ENCODE results near the gene COL11A2. TPM values are rescaled to one million over a fixed set of nuclear protein-coding genes. Genes with fewer than 3 reads are reported as not detected.

The COL11A2 gene
- total RNA-seq, 1 donor from 2014 or later = 0.96 TPM

DNA sequence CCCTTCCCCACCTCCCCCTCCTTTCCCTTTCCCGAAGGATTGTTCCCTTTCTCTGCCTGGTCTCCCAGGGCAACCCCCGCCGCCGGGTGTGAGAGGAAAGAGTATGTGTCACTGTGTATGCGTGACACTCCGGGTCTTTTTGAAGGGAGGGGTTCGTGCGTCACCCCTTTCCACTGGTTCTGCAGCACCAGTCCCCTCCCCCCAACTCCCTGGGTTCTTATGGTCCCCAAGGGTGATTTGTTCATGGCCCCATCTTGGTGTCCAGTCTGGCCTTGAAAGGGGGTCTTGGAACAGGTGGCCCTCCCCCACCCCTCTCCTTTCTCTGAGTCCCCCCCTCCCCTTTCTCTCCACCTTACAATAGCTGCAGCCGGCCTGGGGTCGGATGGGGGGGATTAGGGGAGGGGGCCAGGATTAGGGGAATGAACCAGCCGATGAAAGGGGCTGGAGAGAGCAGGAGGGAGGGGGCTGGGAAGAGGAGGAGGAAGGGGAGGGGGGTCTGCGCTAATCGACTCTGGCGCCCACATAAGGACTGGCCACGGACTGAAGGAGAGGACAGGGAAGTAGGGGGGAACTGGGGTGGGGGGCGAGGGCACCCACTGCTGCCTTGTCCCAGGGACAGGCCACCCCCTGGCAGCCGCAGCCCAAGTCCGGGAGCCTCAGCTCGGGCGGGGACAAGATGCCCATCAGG is 14.7 kb upstream of the COL11A2 start:
- DNase-seq (ENCODE audit: low read depth) = peak; percentile 17

DNA sequence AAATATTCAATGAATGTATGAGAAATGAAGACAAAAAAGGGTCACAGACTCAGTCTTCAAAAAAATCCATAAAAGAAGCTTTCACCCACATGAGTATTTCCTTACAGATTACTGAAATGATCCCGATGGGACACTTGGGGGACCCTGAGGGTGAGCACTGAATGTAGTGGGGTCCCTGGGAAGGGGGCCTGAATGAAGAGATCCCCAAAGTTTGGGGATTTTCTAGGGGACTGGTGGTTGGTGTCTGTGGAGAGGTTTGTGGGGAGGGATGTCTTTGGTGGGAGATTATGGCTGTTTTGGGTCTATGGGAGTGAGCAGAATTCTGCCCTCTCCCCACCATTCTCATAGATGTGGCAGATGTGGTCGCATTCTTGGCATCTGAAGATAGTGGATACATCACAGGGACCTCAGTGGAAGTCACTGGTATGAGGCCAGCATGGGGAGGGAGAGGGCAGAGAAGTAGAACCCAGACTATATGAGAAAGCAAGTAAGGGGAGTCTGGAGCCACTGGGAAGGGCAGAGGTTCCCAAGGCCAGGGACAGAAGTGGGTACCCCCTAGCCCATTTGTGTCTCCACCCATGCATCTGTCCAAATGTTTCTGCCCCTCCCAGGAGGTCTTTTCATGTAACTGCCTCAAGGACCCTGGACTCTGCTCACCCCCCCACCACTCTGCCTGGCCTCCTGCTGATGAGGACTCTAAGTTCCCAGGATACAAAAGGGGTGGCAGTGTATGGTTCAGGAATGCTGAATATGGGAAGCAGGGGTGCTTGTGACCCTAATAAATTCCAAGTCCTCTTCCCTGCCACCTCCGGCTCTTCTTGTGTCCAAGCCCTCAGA is 14.0 kb upstream of the COL11A2 start:
- DNase-seq (ENCODE audit: low read depth) = peak; percentile 21

DNA sequence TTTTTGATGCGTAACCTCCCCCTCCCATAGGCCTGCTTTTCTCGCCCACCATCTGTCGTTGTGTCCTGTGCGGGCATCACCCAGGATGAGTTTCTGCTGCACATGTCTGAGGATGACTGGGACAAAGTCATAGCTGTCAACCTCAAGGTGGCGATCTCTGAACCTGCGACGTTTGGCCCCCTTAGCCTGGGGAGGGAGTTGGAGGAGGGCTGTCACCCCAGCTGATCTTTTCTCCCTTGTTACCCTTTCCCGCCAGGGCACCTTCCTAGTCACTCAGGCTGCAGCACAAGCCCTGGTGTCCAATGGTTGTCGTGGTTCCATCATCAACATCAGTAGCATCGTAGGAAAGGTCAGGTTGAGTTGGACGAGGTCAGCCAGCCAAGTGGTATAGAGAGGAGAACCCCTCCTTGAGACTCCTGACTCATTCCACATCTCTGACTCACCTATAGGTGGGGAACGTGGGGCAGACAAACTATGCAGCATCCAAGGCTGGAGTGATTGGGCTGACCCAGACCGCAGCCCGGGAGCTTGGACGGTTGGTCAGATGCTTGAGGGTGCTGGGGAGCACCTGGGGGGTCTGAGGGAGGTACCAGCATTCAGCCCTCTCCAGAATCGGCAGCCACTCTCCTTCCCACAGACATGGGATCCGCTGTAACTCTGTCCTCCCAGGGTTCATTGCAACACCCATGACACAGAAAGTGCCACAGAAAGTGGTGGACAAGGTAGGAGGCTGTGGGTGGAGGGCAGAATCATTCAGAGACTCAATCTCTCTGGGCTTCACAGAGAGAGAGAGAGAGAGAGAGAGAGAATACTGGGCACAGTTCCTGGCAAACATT is 13.1 kb upstream of the COL11A2 start:
- DNase-seq (ENCODE audit: low read depth) = peak; percentile 20

DNA sequence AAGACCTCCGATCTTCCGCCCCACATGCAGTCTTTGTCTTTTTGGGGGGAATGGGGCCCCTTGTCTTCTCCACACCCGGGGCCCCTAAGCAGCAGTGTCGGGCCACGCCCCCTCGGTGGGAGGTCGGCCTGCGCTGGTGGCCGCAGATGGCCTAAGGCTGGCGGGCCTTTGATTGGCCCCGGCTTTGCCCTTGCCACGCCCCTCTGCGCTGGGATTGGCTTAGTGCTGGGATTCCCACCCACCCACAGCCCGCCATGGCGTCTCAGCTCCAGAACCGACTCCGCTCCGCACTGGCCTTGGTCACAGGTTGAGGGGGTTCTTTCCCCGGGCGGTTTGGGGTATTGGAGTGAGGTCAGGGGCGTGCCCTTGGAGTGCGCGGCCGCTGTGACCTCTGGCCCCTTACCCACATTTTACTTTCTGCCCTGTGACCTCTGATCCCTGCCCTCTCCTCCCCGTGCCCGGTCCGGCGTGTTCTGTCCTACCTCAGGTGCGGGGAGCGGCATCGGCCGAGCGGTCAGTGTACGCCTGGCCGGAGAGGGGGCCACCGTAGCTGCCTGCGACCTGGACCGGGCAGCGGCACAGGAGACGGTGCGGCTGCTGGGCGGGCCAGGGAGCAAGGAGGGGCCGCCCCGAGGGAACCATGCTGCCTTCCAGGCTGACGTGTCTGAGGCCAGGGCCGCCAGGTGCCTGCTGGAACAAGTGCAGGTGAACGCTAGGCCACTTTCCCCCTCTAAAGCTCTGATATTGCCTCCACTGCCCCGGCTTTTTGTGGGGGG is 12.3 kb upstream of the COL11A2 start, which contains the start of gene HSD17B8:
Gene HSD17B8, plus strand, starts transcription at position 241 of the 776 bp plus-strand sequence. Its CDS starts 14 bp downstream, at position 255.
- DNase-seq (ENCODE audit: low read depth) = peak; percentile 93

DNA sequence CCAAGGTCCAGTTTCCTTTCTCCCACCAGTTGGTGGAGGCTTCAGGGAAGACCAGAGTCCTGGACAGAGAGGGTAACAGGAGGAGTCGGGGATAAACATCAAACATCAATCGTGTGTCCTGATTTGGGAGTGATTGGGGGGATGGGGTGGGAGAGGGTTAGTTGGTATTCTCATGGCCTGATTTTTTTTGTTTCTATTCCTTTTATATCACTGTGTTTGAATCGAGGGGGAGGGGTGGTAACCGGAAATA is 11.8 kb upstream of the COL11A2 start:
- no peak for DNase-seq (ENCODE audit: low read depth)

DNA sequence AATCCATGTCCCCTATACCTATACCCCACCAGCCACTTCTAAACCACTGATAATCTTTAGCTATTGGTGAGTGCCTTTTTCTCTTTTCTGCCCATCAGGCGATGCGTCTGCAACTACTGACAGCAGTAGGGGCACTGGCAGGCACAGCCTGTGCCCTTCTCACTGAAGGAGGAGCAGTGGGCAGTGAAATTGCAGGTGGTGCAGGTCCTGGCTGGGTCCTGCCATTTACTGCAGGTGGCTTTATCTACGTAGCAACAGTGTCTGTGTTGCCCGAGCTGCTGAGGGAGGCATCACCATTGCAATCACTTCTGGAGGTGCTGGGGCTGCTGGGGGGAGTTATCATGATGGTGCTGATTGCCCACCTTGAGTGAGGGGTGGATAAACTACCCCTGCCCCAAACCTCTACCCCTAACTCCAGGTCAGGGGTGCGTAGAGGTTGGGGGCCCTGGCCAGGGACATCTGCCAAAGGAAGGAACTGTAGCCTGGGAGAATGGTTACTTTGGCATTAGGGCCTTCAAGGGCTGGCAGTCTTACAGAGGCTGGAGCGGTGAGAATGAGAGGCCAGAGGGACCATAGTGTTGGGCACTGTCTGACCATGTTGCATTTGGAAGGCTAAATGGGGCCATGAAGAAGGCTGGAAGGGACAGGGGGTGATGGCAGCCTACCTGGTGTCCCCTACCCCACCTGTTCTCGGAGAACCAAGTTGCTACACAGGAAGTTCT is 11.3 kb upstream of the COL11A2 start:
- DNase-seq (ENCODE audit: low read depth) = no peak

DNA sequence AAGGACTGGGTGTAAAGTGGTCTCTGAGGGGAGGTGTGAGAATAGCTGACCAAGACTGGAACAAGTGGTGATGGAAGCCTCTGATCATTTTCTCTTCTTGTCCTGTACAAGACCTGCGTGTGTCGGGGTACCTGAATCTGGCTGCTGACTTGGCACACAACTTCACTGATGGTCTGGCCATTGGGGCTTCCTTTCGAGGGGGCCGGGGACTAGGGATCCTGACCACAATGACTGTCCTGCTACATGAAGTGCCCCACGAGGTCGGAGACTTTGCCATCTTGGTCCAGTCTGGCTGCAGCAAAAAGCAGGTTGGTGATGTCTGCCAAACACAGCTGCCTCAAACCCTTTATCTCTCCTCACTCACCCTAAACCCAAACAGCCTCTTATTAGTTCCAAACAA is 10.5 kb upstream of the COL11A2 start:
- no peak for DNase-seq (ENCODE audit: low read depth)

DNA sequence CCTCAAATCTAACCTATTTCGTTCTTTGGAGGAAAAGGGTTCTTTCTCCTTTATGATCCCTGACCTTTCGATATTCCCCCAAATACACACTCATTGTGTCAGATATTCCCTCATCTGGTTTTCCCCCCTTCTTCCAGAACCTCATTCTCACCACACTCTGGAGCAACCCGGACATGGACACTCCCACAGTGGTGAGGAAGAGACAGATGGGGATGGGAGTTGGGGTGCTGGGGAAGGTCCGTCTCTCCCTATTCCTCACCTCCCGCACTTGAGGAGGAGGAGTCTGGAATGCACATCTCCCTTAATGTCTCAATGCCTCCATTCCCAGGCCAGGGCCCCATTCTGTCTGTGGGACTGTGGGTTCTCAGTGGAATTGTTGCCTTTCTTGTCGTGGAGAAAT is 9.7 kb upstream of the COL11A2 start:
- DNase-seq (ENCODE audit: low read depth) = no peak

DNA sequence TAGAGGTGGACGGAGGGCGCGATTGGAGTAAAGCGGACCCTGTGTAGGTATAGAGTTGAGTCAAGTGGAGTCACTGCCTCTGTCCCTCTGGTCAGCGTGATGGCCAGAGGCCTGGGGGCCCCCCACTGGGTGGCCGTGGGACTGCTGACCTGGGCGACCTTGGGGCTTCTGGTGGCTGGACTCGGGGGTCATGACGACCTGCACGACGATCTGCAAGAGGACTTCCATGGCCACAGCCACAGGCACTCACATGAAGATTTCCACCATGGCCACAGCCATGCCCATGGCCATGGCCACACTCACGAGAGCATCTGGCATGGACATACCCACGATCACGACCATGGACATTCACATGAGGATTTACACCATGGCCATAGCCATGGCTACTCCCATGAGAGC is 8.9 kb upstream of the COL11A2 start:
- no peak for DNase-seq (ENCODE audit: low read depth)

DNA sequence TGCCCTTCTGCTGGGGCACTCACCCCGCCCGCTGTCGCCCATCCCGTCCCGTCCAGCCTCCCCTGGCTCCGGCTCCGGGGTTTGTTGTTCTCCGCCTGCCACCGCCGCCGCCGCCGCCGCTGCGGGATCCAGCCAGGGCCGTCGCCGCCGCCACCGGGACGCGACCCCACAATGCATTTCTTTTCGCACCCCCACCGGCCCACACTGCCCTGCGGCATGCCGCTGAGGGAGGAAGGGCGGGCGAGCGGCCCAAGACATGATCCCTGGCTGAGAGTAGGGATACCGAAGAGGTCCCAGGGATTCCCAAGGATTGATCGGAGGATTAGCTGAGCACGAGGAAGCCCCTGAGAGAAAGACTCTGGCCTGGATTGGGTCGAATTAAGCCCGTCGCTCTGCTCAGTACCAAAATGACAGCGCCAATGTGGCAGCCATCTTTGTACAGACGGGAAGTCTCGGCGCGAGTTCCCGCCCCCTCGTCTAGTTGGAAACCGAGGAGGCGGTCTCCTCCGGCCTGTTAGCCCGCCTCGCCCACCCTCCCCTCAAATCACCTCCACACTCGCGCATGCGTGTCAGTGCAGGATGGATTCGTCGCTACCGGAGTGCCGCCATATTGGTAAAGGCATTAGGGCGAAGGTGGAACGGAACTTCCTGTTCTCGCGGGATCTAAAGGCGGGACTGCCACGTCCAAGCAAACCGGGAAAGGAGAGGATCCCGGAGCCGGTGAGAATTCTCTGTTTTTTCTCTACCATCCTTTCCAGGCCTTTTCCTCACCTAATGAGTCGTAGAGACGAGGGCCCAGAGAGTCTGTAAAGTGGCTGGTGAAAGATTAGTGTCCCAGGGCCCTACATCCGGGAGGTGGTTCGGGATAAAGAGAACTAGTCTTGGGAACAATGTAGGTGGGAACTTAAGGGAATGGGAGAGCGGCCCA is 8.2 kb upstream of the COL11A2 start, which contains the start of the genes RXRB and SLC39A7:
Gene RXRB, minus strand, starts transcription at position 447 of the 928 bp plus-strand sequence. Its CDS starts 189 bp downstream, at position 258.
Gene SLC39A7, plus strand, starts transcription at position 649 of the 928 bp plus-strand sequence. CDS start 379 bp downstream, outside the sequence.
- DNase-seq (ENCODE audit: low read depth) = peak; percentile 100

DNA sequence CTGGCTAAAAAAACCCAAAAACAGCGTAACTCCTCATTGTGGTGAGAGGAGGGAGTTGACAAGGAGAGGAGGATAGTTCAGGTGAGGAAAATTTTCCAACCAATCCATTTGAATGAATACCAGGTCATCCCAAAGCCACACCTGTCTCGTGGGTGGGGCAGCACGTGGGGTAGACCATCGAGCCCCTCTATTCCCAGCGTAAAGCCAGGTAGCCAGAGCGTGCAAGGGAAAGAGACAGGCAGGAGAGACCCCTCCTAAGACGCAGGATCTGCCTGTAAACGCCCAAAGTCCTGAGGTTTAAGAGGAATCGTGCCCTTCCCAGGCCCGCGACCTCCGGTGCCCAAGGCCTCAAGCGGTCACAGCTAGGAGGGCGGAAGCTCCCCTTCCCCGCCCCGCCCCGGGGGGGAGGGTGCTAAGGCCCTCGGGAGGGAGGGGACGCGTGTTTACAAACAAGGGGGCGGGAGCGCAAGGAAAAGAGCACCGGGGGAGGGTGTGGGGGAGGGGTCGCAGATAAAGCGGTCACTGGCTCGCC is 7.5 kb upstream of the COL11A2 start:
- peak; percentile 73 for DNase-seq (ENCODE audit: low read depth)

DNA sequence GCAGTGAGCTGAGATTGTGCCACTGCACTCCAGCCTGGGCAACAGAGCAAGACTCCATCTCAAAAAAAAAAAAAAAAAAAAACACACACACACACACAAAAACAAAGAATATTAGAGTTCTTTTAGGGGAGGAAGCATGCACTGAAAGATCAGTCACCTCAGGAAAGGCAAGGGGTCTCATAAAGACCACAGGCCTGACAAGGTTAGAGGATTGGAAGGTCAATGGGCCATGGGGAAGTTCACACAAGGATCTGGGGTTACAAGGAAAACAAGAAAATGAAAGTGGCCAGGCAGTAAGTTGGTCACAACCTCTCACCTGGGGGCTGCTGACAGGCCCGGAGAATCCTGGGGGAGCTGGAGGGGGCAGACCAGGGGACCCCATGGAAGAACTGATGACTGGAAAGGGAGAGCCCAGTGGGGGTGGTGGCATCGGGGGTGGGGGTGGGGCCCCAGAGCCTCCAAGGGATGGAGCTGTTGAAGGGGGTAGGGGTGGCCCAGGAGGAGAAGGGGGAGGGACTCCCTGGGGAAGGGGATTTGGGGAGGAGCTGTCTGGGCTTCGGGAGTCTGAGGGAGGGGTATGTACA is 6.7 kb upstream of the COL11A2 start:
- no peak for DNase-seq (ENCODE audit: low read depth)

DNA sequence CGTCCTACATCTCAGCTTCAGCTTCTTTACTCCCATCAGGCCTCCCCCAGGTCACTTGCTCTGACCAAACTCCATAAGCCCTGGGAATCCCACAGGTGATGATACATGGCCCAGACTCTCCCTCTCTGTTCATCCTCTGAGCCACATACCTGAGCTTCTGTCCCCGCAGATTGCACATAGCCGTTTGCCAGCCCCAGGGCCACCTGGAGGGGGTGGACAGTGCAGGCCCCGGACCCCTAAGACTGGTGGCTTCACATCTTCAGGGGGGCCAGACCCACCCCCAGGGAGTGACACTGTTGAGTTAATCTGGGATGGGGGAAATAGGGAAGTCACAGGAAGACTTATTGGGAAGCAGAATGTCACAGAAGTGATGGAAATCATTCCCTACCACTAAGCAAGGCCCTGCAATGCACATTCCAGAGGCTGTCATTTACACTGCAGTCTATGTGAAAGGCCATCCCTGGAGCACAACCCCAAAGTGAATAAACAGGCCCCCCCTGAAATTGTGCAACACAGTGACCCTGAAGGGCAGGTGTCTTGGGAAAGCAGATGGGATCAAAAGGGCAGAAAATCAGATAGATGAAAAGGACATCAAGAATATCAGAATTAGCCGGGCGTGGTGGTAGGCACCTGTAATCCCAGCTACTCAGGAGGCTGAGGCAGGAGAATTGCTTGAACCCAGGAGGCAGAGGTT is 6.0 kb upstream of the COL11A2 start:
- DNase-seq (ENCODE audit: low read depth) = no peak

DNA sequence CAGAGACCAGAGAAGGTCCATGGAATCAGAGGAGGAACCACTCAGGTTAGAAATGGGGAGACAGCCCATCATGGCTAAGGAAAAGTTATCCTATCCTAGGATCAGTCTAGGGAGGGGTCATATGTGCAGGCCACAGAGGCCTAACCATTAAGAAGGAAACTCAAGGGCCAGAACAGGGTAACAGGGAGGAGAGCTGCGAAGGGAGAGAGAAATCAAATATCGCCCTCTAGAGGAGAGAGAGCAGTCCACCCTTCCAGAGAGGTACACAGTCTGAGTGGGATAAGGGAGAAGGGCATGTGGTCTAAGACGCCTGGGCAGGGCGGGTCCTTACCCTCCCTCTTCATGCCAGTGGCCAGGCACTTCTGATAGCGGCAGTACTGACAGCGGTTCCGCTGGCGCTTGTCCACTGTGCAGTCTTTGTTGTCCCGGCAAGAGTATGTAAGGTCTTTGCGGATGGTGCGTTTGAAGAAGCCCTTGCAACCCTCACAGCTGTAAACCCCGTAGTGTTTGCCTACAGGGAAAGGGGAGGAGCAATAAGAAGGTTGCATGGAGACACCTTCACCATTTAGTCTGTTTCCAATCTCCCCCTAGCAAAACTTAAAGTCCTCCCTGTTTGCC is 5.3 kb upstream of the COL11A2 start:
- peak; percentile 83 for DNase-seq (ENCODE audit: low read depth)

DNA sequence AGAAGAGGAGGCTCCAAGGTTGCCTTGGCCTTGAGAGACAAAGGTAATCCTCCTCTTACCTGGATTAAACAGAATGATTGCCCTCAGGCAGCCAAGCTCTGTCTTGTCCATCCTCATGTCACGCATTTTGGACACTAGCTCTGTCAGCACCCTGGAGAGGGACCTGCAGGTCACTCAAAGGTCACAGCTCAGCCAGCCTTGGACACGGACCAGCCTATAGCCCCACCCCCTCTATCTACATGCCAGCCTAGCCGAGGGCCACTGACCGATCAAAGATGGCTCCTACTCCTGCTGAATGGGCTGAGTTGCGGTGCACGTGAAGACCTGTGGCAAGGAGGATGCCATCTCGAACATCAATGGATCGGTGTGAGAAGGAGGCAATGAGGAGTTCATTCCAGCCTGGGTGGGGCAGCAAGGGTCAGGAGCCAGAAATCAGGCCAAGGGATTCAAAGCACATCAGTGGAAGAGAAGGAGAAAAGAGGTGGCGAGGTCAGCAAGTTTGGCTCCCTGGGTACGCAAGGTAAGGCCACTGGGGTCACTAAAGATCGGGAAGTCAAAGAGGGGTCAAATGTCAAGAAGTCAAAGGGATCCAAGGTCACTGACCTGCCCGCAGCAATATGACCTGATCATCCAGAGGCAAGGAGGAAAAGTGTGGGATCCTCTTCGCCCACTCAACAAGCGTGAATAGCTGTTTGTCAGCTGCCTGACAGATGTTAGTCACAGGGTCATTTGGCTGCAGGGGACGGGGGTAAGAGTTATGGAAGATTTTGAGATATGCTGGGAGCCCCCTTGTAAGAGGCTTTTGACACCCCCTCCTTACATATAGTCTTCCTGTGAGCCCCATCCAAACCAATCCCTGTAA is 3.3 kb upstream of the COL11A2 start:
- no peak for DNase-seq (ENCODE audit: low read depth)

DNA sequence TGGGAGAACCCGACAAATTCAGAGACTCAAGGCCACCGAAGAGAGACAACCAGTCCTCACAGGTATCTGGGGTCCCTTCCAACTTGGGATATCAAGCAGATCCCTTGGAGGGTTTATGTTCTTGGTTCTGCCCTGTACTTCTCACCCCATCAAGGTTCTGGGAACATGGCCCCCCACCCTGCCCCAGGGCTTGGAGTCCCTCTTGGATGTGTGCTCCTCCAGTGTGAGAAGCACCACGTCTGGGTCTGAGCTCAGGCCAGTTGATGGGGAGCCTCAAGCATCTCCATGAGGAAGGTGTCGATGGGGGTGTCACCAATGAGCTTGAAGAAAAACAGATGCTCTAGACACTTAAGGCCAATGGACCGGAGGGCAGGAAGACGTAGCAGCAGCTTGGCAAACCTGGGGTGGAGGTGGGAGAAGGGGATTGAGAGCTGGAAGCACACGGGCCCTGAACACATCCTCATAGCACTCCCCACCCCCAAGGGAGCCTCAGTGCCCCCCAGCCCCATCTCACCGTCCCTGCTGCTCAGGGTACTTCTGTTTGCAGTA is 2.2 kb upstream of the COL11A2 start:
- DNase-seq (ENCODE audit: low read depth) = no peak
